ENCODE measurements around the gene CSF3R.
"Not testable (repeated sequence)": the region's sequence is repeated elsewhere in the genome, so short reads cannot be mapped to it uniquely, and the experiment has no call there.

Gene CSF3R

DNA sequence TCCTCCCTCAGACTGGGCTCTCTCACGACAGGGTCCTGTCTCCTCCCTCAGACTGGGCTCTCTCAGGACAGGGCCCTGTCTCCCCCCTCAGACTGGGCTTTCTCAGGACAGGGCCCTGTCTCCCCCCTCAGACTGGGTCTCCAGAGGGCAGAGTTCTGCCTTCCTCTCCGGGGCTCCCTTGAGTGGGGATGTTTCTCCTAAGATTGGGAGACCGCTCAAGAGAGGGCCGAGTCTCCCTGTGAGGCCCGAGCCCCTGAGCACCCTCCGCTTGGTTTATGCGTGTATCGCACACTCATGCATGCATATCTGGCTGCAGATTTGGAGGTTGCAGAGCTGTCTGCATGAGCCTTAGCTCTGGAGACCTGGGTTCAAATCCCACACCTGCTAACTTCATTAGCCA is 39.3 kb upstream of the CSF3R start:
- TF ChIP-seq TAF1 (IDR thresholded peaks at IDR 0.05; ENCODE audit: borderline replicate concordance, low read depth, low read length), result no peak
- DNase-seq (ENCODE audit: insufficient read length) (no peak), FAIRE-seq (no peak)

DNA sequence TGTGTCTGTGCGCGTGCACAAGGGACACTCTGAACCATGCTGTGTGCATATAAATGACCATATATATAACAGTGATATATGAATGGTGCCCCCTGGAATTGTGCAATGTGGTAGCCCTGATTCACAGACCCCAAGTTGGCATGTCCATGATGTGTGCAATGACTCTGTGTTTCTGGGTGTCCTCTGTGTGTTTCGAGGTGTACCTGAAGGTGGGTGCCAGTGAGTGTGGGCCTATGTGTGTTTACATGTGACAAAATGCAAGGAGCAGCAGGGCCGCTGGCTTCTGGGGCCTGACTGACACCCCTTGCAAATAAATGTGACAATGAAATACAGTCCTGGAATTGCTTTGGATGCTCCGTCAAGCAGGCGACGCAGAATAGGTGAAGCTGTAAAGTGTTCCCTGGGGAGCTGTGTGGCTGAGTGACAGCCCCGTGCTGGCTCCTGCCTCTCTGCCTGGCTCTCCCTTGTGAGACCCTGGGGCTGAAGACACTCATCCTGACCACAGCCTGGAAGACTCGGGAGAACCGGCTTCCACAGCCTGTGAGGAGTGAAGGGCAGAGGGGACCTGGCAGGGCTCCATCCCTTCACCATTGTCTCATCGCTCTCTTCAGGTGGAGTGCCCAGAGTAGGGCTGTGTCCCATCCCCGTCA is 38.2 kb upstream of the CSF3R start:
- no peak for TF ChIP-seq POLR2AphosphoS5 (IDR thresholded peaks at IDR 0.05; ENCODE audit: low read depth, low read length)
- no peak for FAIRE-seq
- DNase-seq (ENCODE audit: insufficient read length), result no peak

- no peak for FAIRE-seq
- TF ChIP-seq POLR2AphosphoS5 (IDR thresholded peaks at IDR 0.05; ENCODE audit: low read depth, low read length) (no peak), TAF1 (IDR thresholded peaks at IDR 0.05; ENCODE audit: borderline replicate concordance, low read depth, low read length) (no peak), POLR2A (IDR thresholded peaks at IDR 0.05; ENCODE audit: low read depth, low read length) (no peak)
Observed at GRCh38 chr1:36520056-36520455, 37.3 kb upstream of the CSF3R start.

DNA sequence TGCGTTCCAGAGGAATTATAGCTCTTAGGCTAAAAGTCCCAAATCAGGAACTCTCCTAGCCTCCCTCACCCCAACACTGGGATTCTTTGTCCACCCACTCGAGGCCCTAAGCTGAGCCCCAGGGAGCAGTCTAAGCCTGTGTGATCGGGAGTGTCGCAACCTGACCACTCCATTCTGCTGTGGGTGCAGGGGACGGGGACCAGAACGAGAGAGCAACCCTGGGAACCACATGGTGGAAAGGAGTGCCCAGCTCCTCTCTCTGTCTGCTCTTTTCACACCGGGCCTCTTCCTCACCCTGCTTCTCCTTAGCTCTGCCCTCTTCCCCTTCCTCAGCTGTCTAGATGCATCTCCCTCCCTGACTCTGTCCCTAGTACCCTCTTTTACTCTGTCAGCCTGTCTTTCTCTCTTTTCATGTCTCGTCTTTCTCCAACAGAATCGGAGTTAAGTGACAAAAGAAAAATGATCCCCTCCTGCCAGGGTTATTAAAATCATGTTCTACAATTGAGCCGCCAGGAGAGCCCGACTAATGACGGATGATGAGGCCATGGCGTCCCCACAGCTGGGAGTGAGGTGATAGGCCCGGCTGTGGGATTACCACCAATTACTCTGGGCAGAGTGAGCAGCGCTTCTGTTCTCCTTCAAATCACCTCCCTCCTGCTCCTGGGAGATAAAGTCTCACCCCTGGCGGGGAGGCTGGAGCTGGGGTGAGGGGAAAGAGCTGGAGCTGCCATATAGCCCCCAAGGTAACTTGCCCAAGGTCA is 34.5 kb upstream of the CSF3R start:
- no peak for TF ChIP-seq POLR2A (IDR thresholded peaks at IDR 0.05; ENCODE audit: low read depth, low read length)
- TF ChIP-seq POLR2AphosphoS5 (IDR thresholded peaks at IDR 0.05; ENCODE audit: low read depth, low read length), result no peak
- TF ChIP-seq TAF1 (IDR thresholded peaks at IDR 0.05; ENCODE audit: borderline replicate concordance, low read depth, low read length), result no peak
- DNase-seq (ENCODE audit: insufficient read length), result no peak
- FAIRE-seq, result no peak

More at GRCh38 chr1:36520056-36520455, 37.3 kb upstream of the CSF3R start:
- no peak for DNase-seq (ENCODE audit: insufficient read length)

DNA sequence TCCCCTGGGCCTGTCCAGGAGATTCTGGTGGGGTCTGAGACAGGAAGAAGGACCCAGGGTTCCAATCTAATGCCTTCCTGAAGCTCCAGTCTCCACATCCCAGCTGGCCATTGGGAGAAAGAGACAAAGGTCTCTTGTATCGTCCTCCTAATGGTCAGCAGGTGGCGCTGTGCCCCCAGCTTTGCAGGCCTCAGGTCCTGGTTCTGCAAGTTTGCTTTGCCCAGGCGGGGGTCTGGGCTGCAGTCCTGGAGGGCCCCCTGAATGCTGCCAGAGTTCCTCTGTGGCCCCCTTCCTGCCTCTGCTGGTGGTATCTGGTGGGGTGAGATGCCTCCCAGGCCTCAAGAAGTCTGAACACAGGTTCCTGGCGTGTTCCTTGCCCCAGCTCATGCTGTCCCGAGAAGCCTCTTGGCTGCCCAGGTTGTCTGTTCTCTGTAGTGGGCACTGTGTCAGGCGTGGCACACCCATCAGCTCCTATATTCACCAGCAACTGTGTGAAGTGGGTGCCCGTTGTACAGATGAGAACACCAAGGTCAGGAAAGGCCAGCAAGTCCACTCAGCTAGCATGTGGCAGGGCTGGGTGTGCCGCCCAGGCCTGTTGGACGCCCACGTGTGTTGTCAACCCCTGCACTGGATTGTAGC is 33.8 kb upstream of the CSF3R start:
- TF ChIP-seq TAF1 (IDR thresholded peaks at IDR 0.05; ENCODE audit: borderline replicate concordance, low read depth, low read length) (no peak), POLR2AphosphoS5 (IDR thresholded peaks at IDR 0.05; ENCODE audit: low read depth, low read length) (no peak), POLR2A (IDR thresholded peaks at IDR 0.05; ENCODE audit: low read depth, low read length) (no peak)
- FAIRE-seq, result peak; percentile 78
- DNase-seq (ENCODE audit: insufficient read length), result peak; percentile 74

GRCh38 chr1:36515315-36516138 is 32.8 kb upstream of the CSF3R start:
- DNase-seq (ENCODE audit: insufficient read length) (no peak), FAIRE-seq (no peak)
- TF ChIP-seq POLR2A (IDR thresholded peaks at IDR 0.05; ENCODE audit: low read depth, low read length) (no peak), POLR2AphosphoS5 (IDR thresholded peaks at IDR 0.05; ENCODE audit: low read depth, low read length) (no peak), TAF1 (IDR thresholded peaks at IDR 0.05; ENCODE audit: borderline replicate concordance, low read depth, low read length) (no peak)

DNA sequence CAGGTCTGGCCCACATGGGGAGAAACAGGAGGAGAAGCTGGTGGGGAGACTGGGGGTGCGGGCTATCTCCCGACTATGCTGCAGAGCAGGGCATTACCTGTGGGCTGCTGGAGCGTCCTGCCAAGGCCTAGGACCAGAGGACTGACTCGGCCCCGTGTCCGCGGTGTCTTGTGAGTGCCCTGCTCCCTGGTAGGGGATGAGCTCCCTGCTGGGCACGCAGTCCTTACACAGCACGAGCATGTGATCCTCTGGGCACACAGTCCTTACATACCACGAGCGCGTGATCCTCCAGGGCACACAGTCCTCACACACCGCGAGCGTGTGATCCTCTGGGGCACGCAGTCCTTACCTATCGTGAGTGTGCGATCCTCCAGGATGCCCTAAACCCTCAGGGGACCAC is 31.8 kb upstream of the CSF3R start:
- DNase-seq (ENCODE audit: insufficient read length) (no peak), FAIRE-seq (no peak)
- no peak for TF ChIP-seq POLR2AphosphoS5 (IDR thresholded peaks at IDR 0.05; ENCODE audit: low read depth, low read length)
- no peak for TF ChIP-seq TAF1 (IDR thresholded peaks at IDR 0.05; ENCODE audit: borderline replicate concordance, low read depth, low read length)
- no peak for TF ChIP-seq POLR2A (IDR thresholded peaks at IDR 0.05; ENCODE audit: low read depth, low read length)

- FAIRE-seq, result no peak
- DNase-seq (ENCODE audit: insufficient read length), result no peak
- TF ChIP-seq POLR2A (IDR thresholded peaks at IDR 0.05; ENCODE audit: low read depth, low read length) (no peak), POLR2AphosphoS5 (IDR thresholded peaks at IDR 0.05; ENCODE audit: low read depth, low read length) (no peak), TAF1 (IDR thresholded peaks at IDR 0.05; ENCODE audit: borderline replicate concordance, low read depth, low read length) (no peak)
Observed at GRCh38 chr1:36513676-36514473, 31.2 kb upstream of the CSF3R start.

GRCh38 chr1:36512842-36513241 is 30.1 kb upstream of the CSF3R start:
- FAIRE-seq (no peak), DNase-seq (ENCODE audit: insufficient read length) (no peak)
- TF ChIP-seq TAF1 (IDR thresholded peaks at IDR 0.05; ENCODE audit: borderline replicate concordance, low read depth, low read length), result no peak
- no peak for TF ChIP-seq POLR2A (IDR thresholded peaks at IDR 0.05; ENCODE audit: low read depth, low read length)
- no peak for TF ChIP-seq POLR2AphosphoS5 (IDR thresholded peaks at IDR 0.05; ENCODE audit: low read depth, low read length)

DNA sequence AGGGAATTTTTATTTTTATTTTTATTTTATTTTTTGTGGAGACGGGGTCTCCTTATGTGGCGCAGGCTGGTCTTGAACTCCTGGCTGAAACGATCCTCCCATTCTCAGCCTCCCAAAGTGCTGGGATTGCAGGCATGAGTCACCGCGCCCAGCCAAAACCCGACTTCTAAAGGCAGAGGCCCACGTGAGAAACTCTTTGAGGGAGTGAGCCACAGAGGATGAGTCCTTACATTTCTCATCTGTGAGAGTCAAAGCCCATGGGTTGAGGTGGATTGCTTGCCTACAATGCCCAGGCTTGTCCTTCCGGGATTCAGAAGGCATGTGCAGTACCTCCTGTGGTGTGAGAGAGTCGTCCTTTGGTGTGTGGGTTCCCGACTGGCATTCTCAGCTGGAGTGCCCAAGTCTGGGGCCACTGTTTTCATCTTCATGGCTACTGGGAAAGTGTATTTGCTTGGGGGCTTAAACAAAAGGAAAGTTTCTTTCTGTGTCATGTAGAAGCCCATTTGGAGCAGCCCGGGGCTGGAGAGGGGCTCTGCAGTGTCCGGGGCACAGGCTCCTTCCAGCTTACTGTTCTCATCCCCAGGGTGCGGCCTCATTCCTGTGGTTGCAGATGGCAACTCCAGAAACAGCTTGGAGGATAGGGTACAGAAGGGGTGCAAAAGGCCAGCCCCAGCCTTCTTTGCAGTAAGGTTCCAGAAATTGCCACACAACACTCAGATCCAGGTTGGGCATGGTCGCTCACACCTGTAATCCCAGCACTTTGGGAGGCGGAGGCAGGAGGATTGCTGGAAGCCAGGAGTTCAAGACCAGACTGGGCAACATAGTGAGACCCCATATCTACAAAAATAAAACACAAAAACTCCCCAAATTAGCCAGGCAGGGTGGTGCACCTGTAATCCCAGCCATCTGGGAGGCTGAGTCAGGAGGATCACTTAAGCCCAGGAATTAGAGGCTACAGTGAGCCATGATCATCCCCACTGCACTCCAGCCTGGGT is 29.4 kb upstream of the CSF3R start:
- DNase-seq (ENCODE audit: insufficient read length), result no peak
- no peak for FAIRE-seq
- TF ChIP-seq TAF1 (IDR thresholded peaks at IDR 0.05; ENCODE audit: borderline replicate concordance, low read depth, low read length) (no peak), POLR2AphosphoS5 (IDR thresholded peaks at IDR 0.05; ENCODE audit: low read depth, low read length) (no peak), POLR2A (IDR thresholded peaks at IDR 0.05; ENCODE audit: low read depth, low read length) (no peak)

GRCh38 chr1:36511220-36511619 is 28.5 kb upstream of the CSF3R start:
- DNase-seq (ENCODE audit: insufficient read length); FAIRE-seq: not testable (repeated sequence)
